SJSA1 (cell line): Measurements from ENCODE around the gene MZT2A. TPM values are rescaled to one million over a fixed set of nuclear protein-coding genes. Genes with fewer than 3 reads are reported as not detected.
"Not testable (repeated sequence)": the region's sequence is repeated elsewhere in the genome, so short reads cannot be mapped to it uniquely, and the experiment has no call there.

Experiments used
- DNase-seq, 2 experiments: peaks; one replicate each; pipeline ENCODE4 v3.0.0-alpha.2; 2015 to 2020; ENCODE audit warnings: low spot score in 2 of 2, low read depth in 1 of 2
- H3K27ac ChIP-seq: fragments of 250-450 bp; sonication (Bioruptor Pico); 2 replicates; pipeline ENCODE4 v1.5.1; 2020; ENCODE audit warnings: mild to moderate bottlenecking, moderate library complexity
- H3K27me3 ChIP-seq: fragments of 250-450 bp; sonication (Bioruptor Pico); replicated peaks from 2 replicates; pipeline ENCODE4 v1.5.1; 2020; ENCODE audit warnings: mild to moderate bottlenecking, moderate library complexity
- H3K36me3 ChIP-seq: fragments of 250-450 bp; sonication (Bioruptor Pico); 2 replicates; pipeline ENCODE4 v1.5.1; 2020; ENCODE audit warnings: mild to moderate bottlenecking
- H3K4me1 ChIP-seq: fragments of 250-450 bp; sonication (Bioruptor Pico); replicated peaks from 2 replicates; pipeline ENCODE4 v1.6.1; 2021; ENCODE audit warnings: mild to moderate bottlenecking
- H3K4me3 ChIP-seq: fragments of 250-450 bp; sonication (Bioruptor Pico); 2 replicates; pipeline ENCODE4 v1.5.1; 2020; ENCODE audit warnings: mild to moderate bottlenecking
- H3K9me3 ChIP-seq: fragments of 250-450 bp; sonication (Bioruptor Pico); replicated peaks from 2 replicates; pipeline ENCODE4 v1.5.1; 2020; ENCODE audit warnings: mild to moderate bottlenecking
- total RNA-seq: library from RNA; depleted of rRNA; stranded (reverse); fragments of >200 nt; shearing (Covaris generic); gene quantifications from 2 replicates; pipeline ENCODE4 v1.2.3, GENCODE V29; 2014; rRNA removed

The MZT2A gene
- total RNA-seq, 1 experiment from 2014 or later: 52.5 TPM

DNA sequence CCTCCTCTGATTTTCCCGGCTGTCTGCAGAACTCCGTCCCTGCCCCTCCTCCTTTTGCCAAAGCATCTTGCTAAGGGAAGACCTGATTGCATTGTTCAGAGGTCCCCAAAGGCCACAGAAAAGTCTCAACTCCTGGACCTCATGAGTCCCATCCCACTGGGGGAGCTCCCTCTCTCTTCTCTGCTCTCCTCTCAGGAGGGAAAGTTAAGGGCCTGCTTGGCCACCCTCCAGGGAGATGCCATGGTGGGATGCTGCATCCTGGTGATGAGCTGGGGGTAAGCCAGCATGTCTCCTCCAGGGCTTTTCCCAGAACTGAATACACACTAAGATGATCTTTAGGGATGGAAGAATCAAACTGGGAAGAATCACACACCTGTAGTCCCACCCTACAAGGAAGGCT, 18.9 kb downstream of the MZT2A start:
- not testable (repeated sequence) for DNase-seq, H3K9me3 ChIP-seq, H3K36me3 ChIP-seq, H3K27ac ChIP-seq, H3K27me3 ChIP-seq, H3K4me1 ChIP-seq, H3K4me3 ChIP-seq

DNA sequence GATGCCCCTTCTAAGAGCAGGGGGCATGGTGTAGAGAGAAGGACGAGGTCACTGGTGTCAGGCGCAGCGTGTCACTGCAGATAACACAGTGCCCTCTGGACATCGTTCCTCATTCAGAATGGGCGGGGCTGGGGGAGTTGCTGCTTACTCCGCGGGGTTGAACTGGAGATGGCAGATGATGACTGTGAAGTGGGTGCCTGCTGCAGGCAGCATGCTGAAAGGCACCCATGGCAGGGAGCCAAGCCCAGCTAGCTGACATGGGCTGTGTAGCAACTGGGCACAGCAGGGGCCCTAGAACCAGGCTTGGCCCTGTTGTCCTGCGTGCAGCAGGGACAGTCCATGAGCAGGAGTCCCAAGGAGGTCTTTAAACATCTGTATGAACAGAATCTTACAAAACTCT, 20.6 kb downstream of the MZT2A start:
- not testable (repeated sequence) for H3K4me3 ChIP-seq, H3K36me3 ChIP-seq, H3K27ac ChIP-seq, H3K27me3 ChIP-seq, H3K9me3 ChIP-seq, H3K4me1 ChIP-seq, DNase-seq

DNA sequence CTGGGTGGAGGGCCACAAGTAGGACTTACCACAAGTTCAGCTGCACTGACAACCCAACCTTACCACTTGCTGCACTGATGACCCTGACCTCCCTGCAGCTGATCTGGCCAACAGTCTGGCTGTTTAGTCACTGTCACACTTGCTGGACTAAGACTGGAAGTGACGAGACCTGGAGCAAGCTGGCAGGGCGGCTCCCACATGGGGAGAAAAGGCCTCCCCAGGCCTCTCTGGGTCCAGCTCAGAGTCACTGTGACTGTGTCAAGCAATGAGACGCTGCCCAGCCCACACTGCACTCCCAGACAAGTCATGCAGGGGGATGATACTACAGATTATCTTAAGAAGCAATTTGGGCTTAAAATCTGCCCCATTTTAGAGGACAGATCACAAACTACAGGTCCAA, 21.3 kb downstream of the MZT2A start:
- not testable (repeated sequence) for DNase-seq, H3K27ac ChIP-seq, H3K27me3 ChIP-seq, H3K36me3 ChIP-seq, H3K9me3 ChIP-seq, H3K4me3 ChIP-seq, H3K4me1 ChIP-seq

DNA sequence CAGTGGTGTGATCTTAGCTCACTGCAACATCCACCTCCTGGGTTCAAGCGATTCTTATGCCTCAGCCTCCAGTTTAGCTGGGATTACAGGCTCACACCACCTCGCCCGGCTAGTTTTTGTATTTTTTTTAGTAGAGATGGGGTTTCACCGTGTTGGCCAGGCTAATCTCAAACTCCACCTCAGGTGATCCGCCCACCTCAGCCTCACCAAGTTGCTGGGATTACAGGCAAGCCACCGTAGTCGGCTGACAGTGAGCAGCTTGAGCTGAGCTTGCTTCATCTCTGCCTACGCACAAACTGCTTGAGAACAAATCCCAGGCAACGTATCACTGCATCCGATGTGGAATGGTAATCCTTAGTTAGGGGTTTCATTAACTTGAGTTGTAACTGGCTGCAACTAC, 24.5 kb downstream of the MZT2A start:
- not testable (repeated sequence) for H3K27ac ChIP-seq, H3K36me3 ChIP-seq, H3K4me3 ChIP-seq, H3K4me1 ChIP-seq, DNase-seq, H3K27me3 ChIP-seq, H3K9me3 ChIP-seq

DNA sequence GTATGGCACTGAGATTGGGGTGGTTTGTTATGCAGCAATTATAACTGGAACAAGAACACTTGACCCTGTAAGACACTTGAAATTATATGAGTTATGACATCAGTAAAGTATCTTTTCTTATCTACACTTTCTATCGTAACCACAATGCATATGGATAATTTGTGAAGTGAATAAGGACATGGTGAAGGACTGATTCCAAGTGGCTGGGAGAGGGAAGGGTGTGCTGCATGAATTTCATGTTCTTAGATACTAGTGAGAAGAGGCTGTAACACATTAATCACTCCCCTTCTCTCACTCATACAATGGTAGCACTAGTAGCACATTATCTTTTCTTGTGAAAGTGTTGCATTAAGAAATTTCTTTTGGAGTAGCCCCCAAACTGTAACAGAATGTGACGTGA, 37.3 kb downstream of the MZT2A start:
- not testable (repeated sequence) for H3K27ac ChIP-seq, DNase-seq, H3K27me3 ChIP-seq, H3K9me3 ChIP-seq, H3K36me3 ChIP-seq, H3K4me1 ChIP-seq, H3K4me3 ChIP-seq

DNA sequence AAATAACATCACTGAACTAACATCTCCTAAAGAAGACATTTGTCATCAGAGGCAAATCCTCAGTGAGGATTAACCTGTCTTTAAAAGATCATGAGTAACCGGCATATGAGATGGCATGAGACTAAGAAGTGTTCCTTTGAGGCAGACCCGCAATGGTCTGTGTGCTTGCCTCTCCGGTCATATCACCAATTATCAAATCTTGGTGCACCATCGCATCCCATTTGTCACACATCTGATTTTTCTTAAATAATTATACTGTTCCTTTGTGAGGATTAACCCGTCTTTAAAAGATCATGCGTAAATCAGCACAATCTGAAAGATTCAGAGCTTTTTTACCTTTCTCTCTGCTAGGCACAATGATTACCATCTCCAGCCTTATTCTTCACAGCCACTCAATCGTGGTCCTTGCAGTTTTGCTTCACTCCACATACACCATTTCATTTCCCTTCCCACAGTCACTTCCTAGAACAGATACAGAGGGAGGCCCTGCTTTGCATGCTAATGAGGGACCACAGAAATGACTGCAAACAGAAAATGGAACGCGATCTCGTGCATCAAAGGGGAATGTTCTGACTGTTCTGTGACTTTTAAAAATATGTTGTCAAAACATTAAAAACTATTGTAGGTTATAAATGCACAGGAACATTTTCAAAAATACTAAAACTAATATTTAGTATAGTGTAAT, 40.8 kb downstream of the MZT2A start:
- not testable (repeated sequence) for H3K36me3 ChIP-seq, H3K9me3 ChIP-seq, H3K4me3 ChIP-seq, H3K4me1 ChIP-seq, DNase-seq, H3K27ac ChIP-seq, H3K27me3 ChIP-seq

DNA sequence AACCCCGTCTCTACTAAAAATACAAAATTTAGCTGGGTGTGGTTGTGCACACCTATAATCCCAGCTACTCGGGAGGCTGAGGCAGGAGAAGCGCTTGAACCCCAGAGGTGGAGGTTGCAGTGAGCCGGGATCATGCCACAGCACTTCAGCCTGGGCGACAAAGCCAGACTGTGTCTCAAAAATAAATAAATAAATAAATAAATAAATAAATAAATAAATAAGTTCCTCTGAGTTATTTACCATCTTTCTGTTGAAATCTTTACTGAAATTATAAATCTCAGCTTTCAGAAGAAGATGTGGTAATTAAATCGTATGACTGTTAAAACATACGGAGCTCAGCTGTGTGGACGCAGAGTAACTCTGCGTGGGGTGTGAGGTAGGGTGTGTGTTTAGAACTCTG, 44.2 kb downstream of the MZT2A start:
- H3K4me3 ChIP-seq, H3K9me3 ChIP-seq, H3K4me1 ChIP-seq, H3K36me3 ChIP-seq, DNase-seq, H3K27ac ChIP-seq, H3K27me3 ChIP-seq: not testable (repeated sequence)

DNA sequence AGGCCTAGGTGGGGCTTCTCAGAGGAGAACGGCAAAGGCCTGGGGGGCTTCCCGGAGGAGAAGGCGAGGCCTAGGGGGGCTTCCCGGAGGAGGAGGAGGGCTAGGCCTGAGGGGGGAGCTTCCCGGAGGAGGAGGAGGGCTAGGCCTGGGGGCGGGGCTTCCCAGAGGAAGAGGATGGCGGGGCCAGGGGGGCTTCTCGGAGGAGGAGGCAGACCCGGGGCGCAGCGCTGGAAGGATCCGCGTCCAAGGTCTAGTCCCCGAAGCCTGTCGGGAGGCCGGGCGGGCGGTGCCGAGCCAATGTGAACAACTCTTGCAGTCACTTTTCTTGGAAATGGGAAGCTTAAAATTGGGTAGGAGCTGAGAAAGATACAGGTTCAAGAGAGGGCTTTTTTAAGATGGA, 46.3 kb downstream of the MZT2A start:
- Histone ChIP-seq H3K4me3 (no peak overlapping the region), H3K4me1 (no peaks in the 10 kb centered on the region), H3K27ac (no peak overlapping the region), H3K36me3 (no peaks in the 10 kb centered on the region), H3K27me3 (no peaks in the 10 kb centered on the region), H3K9me3 (no peaks in the 10 kb centered on the region)
- no peak for DNase-seq

DNA sequence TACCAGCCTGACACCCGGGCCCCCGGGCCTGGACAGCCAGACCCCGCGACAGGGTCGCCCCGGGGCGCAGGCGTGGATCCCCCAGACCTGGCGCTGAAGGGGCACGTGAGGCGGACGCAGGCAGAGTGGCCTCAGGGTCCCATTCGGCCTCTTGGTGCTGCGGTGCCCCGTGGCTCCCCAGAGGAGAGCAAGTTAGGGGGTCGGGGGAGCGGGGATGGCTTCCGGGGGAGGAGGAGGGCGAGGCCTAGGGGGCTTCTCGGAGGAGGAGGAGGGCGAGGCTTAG, 46.7 kb downstream of the MZT2A start:
- DNase-seq, H3K4me1 ChIP-seq, H3K36me3 ChIP-seq, H3K9me3 ChIP-seq, H3K27me3 ChIP-seq, H3K27ac ChIP-seq, H3K4me3 ChIP-seq: not testable (repeated sequence)

DNA sequence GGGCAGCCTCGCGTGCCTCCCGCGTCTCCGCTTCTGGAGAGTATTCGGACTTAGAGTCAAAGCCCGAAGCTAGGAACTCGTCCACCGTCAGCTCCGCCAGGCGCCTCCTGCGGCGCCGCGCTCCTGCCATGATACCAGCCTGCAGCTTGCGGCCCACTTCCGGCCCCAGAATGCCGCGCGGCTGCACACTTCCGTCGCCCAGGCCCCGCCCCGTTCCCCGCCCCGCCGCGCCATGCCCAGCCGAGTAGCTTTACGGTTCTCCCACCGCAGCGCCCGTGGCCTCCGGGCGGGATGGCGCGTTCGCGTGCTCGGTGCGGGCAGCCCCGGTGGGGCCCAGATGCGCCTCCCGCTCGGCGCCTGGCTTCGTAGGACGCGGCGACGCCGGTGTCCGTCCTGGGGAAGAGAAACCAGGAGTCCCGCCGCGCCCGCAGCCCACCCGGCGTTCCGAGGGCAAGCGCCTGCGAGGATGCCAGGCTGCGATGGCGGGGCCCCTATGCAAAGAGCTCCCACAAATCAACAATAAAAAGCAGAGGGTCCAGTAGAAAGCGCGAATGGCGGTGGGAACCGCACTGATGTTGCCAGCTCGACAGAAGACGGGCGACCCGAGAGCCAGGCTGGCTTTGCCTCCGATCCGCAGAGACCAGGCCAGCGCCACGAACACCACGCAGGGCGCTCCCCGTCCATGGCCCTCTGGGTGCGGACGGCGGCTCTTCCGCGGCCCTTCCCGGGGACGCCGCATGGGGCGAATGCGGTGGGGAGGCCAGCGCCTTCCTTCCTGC, 47.3 kb downstream of the MZT2A start:
- H3K4me1 ChIP-seq, H3K36me3 ChIP-seq, H3K4me3 ChIP-seq, H3K9me3 ChIP-seq, H3K27ac ChIP-seq, DNase-seq, H3K27me3 ChIP-seq: not testable (repeated sequence)

DNA sequence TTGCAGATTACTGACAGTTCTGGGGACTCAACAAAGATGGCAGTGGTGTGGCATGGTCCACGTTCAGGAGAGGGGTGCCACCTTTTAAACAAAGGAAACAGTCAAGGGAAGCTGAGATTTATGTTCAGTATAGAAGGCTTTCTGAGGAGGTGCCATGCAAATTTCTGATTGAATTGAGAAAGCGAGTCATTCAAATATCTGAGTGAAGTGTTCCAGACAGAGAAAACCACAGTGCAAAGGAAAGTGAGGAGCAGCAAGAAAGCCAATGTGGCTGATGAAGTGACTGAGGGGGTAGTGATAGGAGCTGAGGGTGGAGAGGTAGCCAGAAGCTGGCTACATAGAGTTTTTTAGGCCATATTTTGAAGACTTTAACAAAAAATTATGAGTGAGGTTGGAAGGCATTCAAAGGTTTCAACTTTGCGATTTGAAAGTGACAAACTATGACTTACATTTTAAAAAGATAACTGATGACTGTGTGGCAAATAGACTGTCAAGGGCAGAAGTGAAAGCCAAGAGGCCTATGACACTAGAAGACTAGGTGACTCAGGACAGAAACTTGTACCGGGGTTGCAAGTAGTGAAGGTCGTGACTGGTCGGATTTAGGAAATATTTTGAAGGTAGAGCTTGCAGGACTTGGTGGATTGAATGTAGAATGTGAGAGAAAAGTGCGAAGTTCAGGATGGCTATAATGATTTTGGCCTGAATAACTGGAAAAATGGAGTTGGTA, 51.3 kb downstream of the MZT2A start:
- DNase-seq, H3K36me3 ChIP-seq, H3K27me3 ChIP-seq, H3K4me1 ChIP-seq, H3K27ac ChIP-seq, H3K9me3 ChIP-seq, H3K4me3 ChIP-seq: not testable (repeated sequence)

Other genes starting within 250 kb of the MZT2A start
- 0.03 TPM in 1 of 2 replicates, not detected in the other for gene RAB6D, start 128.2 kb downstream of the MZT2A start, total RNA-seq
- not detected in 2 replicates for gene TUBA3D, start 16.3 kb downstream of the MZT2A start, total RNA-seq
- gene CCDC74A, start 35.5 kb upstream of the MZT2A start, total RNA-seq: 0.63 and 4.3 TPM in 2 replicates